ENCODE measurements around the gene SVIL.

DNA sequence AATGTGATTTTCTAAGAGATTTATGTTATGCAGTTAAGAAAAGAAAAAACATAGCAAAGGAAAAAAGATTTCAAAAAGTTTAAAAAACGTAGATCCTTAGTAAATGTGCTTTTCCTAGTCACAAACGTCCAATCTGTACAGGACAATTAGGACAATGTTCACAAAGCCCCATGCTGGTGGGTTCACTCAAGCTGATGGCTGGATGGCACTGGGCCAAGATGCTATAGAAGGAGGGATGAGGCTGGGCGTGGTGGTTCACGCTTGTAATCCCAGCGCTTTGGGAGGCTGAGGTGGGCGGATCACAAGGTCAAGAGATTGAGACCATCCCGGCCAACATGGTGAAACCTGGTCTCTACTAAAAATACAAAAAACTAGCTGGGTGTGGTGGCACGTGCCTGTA, 22.1 kb downstream of the SVIL start:
- TF ChIP-seq, protein P1, sequence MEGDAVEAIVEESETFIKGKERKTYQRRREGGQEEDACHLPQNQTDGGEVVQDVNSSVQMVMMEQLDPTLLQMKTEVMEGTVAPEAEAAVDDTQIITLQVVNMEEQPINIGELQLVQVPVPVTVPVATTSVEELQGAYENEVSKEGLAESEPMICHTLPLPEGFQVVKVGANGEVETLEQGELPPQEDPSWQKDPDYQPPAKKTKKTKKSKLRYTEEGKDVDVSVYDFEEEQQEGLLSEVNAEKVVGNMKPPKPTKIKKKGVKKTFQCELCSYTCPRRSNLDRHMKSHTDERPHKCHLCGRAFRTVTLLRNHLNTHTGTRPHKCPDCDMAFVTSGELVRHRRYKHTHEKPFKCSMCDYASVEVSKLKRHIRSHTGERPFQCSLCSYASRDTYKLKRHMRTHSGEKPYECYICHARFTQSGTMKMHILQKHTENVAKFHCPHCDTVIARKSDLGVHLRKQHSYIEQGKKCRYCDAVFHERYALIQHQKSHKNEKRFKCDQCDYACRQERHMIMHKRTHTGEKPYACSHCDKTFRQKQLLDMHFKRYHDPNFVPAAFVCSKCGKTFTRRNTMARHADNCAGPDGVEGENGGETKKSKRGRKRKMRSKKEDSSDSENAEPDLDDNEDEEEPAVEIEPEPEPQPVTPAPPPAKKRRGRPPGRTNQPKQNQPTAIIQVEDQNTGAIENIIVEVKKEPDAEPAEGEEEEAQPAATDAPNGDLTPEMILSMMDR (conservative IDR thresholded peaks at IDR 0.05 in 1 of 2, IDR thresholded peaks at IDR 0.05 in 1 of 2; ENCODE audit: low read depth in 1 of 2, low read length in 2 of 2), result no peak
- no peak for TF ChIP-seq EZH2 (IDR thresholded peaks at IDR 0.05; ENCODE audit: low read length, missing control alignments)

All from fibroblast of lung (primary cell).